ENCODE measurements around the gene PSD4.

PSD4 gene

GRCh38 chr2:113185664-113186432 lies 12.1 kb downstream of the PSD4 start:
- DNase-seq: peak in 3 of 4 experiments; percentile 21 to 39 (median 28)

GRCh38 chr2:113186433-113186796 lies 12.6 kb downstream of the PSD4 start:
- no peak for DNase-seq

GRCh38 chr2:113187771-113188170 lies 14.0 kb downstream of the PSD4 start:
- peak; percentile 40 to 74 (median 61) for DNase-seq

- DNase-seq: peak; percentile 27 to 66 (median 56)
Measured at GRCh38 chr2:113190871-113191270, 17.1 kb downstream of the PSD4 start.

- no peak for DNase-seq
Measured at GRCh38 chr2:113192459-113193100, 18.8 kb downstream of the PSD4 start.

- DNase-seq: no peak
Measured at GRCh38 chr2:113195923-113196501, 22.2 kb downstream of the PSD4 start.

GRCh38 chr2:113196839-113197238 lies 23.1 kb downstream of the PSD4 start:
- no peak for DNase-seq

GRCh38 chr2:113197347-113198047 lies 23.7 kb downstream of the PSD4 start:
- DNase-seq: no peak

- DNase-seq: no peak
Measured at GRCh38 chr2:113198048-113198789, 24.4 kb downstream of the PSD4 start.

- DNase-seq: peak; percentile 88 to 94 (median 92)
Measured at GRCh38 chr2:113198790-113199612, 25.2 kb downstream of the PSD4 start.

GRCh38 chr2:113200236-113200635 lies 26.5 kb downstream of the PSD4 start:
- DNase-seq: no peak

- no peak for DNase-seq
Measured at GRCh38 chr2:113200736-113201490, 27.1 kb downstream of the PSD4 start.

GRCh38 chr2:113201496-113202304 lies 27.9 kb downstream of the PSD4 start:
- DNase-seq: no peak

- DNase-seq: no peak
Measured at GRCh38 chr2:113202305-113203216, 28.8 kb downstream of the PSD4 start.

GRCh38 chr2:113203217-113203530 lies 29.4 kb downstream of the PSD4 start:
- peak; percentile 33 to 63 (median 42) for DNase-seq

- DNase-seq: peak; percentile 77 to 83 (median 82)
Measured at GRCh38 chr2:113203901-113204519, 30.2 kb downstream of the PSD4 start.

GRCh38 chr2:113206251-113206650 lies 32.5 kb downstream of the PSD4 start:
- DNase-seq: no peak

- no peak for DNase-seq
Measured at GRCh38 chr2:113207021-113207420, 33.2 kb downstream of the PSD4 start.

Measured in suppressor macrophage (primary cell).